Stimulated activated CD4-positive, alpha-beta T cell treated with anti-CD3 and anti-CD28 coated beads, TNF-alpha, amount 100 ng/mL, for 1 hour (primary cell): ENCODE data around the gene APLF.

Experiments used
- DNase-seq, 3 donors: peaks; one replicate each; pipeline ENCODE4 v3.0.0-alpha.2; 2020; ENCODE audit warnings: low read depth in 3 of 3, low spot score in 1 of 3

Gene APLF, protein sequence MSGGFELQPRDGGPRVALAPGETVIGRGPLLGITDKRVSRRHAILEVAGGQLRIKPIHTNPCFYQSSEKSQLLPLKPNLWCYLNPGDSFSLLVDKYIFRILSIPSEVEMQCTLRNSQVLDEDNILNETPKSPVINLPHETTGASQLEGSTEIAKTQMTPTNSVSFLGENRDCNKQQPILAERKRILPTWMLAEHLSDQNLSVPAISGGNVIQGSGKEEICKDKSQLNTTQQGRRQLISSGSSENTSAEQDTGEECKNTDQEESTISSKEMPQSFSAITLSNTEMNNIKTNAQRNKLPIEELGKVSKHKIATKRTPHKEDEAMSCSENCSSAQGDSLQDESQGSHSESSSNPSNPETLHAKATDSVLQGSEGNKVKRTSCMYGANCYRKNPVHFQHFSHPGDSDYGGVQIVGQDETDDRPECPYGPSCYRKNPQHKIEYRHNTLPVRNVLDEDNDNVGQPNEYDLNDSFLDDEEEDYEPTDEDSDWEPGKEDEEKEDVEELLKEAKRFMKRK

DNA sequence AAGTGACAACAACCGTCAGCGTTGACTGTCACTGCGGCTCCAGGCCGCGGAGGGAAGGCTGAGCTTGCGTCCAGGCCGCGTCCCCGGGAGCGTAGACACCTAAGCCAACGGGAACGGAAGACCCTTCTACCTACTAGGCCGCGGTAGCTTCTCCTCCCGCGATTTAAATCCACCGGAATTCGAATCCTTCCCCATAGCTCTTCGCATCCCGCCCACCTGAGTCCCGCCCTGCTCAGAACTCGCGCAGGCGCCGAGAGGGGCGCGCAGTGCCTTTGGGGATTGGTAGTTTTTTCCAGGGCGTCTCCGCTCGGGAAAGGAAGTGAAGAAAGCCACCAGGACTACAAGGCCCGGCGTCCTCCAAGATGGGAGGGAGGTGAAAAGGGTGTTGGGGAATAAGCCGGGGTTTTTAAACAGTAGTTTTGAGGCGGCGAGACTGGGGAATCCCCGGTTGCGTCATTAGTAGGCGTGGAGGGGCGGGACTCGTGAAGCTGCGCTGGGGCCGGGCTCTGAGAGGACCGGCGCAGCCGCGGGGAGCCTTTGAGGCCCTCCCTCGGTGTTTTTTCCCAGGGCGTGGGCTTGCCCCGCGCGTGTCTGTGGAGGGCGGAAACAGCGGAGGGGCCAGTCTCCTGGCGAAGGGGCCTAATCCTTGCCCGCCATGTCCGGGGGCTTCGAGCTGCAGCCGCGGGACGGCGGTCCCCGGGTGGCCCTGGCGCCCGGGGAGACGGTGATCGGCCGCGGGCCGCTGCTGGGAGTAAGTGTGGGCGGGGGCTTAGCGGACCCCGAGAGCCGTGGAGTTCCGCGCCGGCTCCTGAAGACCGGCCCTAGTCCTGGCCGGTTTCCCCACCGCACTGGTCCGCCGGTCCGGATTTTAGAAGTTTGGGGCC, at the start of gene APLF, which contains the start of gene FBXO48:
Gene APLF (plus strand): TSS at position 509 of the 884 bp plus-strand sequence. CDS start 147 bp downstream, at position 656.
Gene FBXO48 (minus strand): TSS at position 218 of the 884 bp plus-strand sequence. CDS start 2,149 bp downstream, outside the sequence.
- peak; percentile 94 to 96 (median 96) for DNase-seq

DNA sequence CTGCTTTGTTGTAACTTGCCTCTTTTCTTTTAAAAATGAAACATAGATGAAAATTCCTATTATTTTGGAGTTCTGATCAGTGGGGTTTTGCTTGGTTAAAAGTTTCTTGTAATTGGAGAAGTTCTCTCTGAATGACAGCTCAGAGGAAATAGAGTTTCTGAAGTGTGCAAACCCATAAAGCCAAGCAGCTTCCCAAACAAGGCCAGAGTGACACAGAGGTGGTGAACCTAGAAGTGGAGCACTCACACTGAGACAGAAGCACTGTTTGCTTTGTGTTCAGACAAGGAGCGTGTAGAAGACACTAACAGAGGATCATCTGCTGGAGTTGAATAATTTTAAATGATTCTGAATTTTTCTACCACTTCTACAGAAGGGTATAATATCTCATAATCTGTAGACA, 49.5 kb upstream of the APLF start:
- DNase-seq, result no peak

DNA sequence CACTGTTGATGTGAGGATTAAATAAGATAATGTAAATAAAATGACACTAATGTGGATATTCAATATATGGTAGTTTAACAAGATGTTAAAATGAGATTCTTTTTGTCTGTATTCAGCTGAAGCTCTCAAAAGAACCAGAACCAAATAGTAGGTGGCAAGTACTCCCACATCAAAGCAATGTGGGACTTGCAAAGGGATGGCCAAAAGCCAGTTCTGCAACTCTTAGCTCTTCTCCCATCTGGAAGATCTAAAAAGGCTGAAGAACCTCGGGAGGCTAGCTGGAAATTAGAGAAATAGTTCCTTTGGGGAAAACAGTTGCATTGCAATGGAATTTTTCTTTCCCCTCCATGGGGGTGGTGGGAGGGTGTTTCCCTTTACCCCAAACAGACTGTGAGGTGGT, 49.0 kb upstream of the APLF start:
- no peak for DNase-seq

DNA sequence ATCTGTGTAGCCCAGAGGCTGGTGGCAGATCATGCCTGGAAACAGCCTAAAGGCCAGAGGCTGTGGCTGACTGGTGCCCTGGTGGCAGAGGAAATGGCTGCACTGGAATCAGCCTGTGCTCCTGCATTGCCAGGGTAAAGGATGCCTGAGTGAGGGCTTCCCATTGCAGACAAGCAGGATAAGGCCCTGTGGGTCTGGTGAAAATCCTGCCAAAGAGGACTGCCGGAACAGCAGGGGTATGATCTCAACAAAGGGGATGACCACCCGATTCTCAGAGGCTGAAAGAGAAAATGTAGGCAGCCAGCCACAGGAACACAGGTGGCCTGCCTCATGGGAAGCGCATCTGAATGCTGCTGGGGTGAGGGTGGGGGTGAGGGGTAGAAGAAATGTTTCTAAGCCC, 48.5 kb upstream of the APLF start:
- DNase-seq, result no peak

DNA sequence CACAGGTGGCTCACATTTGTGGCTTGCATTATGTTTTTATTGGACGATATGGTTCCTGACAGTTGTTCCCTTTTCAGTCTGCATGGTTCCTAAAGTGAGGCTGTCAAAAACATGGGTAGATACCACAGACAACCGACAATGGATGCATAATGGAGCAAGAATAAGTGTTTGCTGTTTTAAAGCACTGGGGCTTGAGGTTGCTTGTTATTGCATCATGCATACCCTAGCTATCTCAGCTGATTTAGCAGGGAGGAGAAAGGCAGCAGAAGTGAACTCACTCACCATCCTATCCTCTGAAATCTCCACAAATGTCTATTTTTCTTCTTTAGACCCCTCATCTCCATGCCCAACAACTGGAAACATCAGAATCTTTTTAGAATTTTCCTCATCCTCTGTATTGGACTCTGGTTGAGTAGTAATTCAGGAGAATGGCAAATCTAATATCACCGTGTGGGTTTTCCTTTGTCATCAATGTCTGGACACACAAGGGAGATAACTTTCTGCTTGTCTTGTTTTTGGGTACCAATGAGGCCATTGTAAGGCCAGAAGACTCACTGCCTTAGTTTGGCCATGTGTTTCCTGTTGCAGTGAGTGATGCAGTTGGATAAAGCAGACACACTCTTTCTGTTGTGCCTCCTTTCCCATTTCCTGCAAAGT, 47.0 kb upstream of the APLF start:
- no peak for DNase-seq

DNA sequence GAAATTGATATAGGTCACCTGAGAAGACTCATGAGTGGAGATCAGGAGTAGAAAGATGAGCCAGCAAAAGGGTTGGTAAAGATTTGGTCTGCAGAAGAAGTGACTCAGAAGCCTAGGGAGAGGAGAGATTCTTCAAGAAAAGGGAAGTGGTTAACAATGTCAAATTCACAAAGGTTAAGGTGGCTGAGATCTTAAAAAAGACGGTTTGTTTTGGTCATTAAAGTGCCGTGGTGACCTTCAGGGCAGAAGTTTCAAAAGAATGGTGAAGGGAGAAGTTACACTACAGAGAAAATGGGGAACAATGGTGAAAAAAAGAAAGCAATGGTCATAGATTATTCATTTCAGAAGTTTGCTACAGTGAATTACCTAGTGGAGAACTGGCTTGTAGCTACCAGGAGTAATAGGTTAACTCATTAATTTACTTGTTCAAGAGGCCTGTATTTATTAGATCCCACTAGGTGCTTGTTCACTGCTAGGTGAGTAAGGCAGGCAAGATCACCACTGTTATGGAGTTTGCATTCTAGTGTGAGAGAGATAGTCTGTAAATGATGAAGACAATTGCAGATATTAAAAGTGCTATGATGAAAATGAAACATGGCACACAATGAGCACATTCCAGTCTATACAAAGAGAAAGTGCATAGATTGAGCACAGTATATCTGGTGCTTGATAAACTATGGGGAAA, 43.3 kb upstream of the APLF start:
- no peak for DNase-seq

DNA sequence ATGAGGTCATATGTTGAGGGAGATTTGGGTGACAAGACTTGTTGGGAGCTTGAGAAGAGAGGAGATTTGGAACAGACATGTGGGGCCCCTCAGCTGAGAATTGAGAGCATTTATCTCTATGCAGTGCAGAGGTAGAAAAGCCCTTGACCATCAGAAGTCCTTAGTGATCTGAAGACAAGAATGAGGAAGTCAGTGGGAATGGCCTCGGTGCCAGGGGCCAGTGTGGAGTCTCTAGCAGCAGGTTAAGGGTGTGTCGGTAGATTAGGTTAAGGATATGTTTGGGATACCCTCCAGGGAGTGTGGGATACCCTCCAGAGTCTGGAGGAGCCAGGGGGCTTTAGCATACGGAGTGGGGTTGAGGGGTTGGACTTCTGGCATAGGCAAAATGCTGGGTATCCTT, 41.9 kb upstream of the APLF start:
- DNase-seq, result no peak

DNA sequence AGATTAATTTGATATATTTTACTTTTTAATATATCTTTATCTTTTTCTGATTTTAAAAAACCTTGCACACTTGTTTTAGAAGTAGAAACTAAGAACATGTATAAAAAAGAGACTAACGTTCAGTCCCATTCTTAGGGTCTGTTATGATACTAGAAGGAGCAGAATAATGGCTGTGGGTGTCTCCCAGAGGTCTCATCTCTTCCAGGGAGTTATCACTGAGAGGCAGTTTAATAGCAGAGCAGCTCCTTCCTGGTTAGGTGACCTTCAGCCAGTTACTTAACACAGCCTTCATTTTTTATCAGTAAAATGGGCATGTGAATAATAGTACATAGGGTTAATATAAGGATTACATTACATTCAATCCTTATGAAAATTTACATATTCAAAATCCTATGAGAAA, 40.9 kb upstream of the APLF start:
- DNase-seq, result no peak

DNA sequence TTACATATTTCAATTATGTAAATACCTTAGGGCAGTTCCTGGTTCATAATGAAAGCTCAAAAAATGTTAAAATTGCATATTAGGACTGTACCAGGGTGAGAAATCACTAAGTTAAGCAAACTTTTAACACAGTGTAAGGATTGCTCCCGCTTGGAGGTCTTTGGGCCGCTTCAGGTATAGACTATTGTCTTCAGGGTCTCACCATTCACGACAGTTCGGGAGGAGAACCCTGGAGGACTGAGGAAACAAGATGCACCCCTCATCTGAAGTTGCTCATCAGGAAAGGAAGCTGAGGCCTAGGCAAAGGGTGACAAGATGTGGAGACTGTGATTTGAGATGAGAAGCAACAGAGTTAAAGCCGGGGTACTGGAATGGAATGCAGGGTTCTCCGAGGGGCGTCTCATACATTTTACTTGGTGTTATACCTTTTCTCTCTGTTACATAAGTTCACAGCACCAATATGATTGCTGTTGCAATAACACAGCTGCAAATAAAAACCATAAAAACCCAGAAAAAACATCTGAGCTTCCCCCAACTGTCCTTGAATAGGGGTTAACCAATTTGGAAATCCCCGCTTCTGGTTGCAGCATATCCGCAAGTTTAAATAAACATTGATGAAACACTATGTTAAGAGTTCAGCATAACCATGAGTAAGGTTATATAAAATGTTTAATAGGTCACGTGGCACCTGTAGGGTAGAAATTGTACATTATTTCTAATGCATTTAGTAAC, 40.4 kb upstream of the APLF start:
- DNase-seq, result no peak

DNA sequence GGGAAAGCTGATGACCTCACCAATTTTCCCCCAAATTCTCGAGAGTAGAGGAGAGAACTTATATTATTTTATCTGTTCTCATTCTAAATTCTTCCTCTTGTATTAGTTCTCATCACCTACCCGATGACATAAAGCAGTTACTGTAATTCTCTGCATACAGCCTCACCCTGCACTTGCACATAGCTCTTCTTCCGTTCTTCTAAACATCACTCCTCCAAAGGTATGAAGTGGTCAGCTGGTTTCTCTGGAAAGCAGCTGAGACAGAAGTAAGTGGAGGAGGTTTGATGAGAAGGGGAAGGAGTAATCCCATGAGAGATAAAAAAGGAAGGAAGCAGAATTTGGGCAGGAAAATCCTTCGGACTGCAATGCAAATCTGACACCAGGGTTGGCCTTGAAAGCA, 39.3 kb upstream of the APLF start:
- DNase-seq, result no peak

DNA sequence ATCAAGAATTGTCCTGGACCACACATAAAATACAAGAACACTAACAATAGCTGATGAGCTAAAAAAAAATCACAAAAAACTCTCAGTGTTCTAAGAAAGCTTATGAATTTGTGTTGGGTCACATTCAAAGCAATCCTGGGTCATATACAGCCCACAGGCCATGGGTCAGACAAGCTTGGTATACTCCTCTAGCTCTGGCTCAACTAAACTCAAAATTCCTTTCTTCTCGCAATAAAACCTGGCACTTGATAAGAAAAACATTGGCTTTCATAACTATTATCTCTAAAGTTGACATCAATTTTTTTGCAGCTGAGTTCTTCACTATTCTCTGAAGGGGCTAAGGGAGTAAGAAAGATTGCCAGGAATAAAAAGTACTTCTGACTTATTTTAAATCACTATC, 38.6 kb upstream of the APLF start:
- DNase-seq, result no peak

DNA sequence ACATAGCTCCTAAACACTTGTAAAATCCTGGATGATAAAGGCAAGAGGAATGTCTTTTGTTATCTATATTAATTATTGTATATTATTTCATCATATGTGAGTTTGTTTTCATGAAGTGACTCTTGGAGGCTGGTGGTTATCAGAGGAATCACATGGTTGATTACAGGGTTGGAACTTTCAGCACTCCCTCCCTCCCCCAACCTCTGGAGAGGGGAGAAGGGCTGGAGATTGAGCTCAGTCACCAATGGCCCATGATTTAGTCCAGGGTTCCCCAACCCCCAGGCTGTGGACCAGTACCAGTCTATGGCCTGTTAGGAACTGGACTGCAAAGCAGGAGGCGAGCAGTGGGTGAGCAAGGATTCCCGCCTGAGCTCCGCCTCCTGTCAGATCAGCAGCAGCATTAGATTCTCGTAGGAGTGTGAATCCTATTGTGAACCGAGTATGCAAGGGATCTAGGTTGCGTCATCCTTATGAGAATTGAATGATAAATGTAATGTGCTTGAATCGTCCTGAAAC, 38.0 kb upstream of the APLF start:
- no peak for DNase-seq

DNA sequence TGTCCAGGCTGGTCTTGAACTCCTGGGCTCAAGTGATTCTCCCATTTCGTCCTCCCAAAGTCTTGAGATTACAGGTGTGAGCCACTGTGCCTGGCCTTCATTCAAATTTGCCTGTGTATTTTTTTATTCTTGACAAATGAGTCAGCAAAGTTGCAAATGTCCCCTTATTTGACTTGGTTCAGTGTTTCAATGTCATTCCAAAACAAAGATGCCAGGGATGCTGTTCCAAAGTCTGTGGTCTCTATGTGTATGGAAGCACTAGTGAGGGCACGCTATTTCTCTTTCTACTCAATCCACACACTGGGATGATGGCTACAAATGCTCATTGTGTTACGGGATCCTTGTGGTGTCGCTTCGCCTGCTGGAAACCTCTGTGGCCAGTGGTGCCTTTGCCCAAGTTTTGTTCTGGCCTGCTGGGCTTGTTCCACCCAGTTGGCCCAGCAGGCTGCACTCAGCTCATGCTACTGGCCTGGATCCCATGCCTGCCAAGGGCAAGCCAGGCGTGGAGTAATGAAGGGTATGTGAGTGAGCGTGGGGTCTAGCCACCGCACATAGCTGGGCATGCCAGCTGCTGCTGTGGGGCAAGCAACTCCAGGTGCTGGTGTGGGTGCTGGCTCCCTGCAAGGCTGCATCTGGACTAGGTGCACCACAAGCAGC, 35.9 kb upstream of the APLF start:
- DNase-seq, result no peak

DNA sequence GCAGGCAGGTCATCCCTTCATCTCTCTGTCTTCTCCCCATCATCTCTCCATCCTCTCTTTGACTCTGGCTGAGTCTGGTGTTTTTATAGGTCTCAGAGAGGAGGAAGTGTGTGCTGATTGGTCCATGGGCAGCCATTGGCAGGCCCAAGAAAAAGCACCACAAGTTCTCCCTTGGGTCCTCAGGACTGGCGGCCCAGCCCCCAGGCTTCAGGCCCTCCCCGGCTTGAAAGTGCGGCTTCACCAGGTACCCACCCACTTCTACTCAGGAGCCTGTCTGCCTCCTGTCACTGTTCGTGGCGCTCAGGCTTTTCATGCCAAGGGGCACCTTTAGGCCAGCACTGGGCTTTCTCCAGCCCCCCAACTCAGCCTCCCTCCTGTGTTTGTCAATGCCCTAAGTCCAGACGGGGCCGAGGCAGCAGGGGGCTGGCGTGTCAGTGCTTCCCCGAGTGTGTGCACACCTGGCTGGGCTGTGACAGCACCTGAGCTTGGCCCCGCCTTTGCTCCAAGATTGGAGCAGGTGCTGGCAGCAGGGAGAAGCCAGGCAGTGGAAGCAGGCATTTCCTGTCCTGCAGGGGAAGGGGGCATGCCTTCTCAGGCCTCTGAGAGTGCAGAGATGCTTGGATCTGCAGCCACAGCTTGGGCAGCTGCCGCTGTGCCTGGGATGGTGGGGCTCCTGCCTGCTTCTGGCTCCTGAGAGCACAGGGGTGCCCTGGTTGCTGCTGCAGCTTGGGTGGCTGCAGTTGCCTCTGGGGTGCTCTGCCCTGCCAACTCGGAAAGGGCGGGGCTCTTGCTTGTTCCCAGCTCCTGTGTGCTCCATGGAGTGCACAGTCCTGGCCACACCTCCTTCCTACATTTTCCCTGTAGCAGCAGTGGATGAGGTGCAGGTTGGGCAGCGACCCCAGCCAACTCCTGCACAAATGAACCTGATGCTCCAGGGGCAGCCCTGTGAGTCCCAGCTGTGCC, 34.4 kb upstream of the APLF start:
- DNase-seq, result no peak

DNA sequence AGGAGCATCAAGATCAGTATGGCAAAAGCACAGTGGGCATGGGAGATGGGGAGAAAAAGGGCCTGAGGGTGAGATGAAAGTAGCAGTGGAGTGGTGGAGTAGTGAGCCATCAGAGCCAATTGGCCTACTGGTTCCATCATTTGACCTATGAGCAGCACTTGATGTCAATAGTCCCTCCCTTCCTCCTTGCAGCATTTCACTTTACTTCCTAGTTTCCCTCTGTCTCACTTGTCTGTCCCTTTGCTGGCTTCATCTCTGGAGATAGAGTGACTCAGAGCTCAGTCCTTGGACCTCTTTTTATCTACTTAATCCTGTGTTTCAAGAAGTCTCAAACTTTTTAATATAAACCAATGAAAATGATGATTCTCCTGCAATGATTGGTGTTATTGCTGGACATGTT, 32.4 kb upstream of the APLF start:
- DNase-seq, result no peak

DNA sequence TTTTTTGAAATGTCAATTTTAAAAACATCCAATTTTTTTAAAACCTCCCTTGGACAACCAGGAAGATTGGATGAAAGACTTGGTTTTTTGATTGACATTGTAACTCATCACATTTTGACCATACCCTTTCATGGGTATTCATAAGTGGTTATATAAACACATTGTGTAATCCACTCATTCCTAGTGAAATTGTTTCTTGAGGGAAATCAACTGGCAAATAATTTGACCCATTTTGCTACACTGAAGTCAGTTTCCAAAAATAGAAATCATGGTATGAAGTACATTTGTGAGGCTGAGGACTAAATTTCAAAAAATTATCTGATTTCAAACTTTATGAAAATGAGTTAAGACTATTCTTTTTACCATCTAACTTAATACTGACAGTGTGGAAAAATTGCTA, 31.8 kb upstream of the APLF start:
- DNase-seq, result no peak

DNA sequence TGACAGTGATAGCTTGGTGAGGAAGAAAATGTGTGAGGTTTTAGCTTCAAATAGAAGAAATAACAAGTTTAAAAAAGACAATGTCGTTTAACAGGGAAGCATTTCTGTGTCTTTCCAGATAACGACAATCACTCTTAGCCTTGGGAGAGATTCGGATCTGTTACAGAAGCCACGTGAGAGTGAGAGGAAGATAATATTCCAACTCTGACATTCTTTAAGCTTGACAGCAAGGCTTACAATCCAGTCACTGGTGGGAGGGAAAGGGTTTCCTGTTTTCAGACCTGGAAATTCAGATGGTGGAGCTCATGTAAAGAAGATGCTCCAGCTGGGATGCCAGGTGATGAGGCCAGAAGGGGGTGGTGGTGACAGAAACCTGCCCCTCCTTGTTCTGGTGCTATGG, 31.1 kb upstream of the APLF start:
- no peak for DNase-seq
